ENCODE measurements around the gene DDIT4.
"Not testable (repeated sequence)": the region's sequence is repeated elsewhere in the genome, so short reads cannot be mapped to it uniquely, and the experiment has no call there.

The DDIT4 gene

GRCh38 chr10:72249176-72249862 lies 24.4 kb upstream of the DDIT4 start:
- not testable (repeated sequence) for DNase-seq (ENCODE audit: low read depth in 2 of 2)

- no peak for DNase-seq (ENCODE audit: low read depth in 2 of 2)
Observed at GRCh38 chr10:72250666-72251065, 23.1 kb upstream of the DDIT4 start.

- no peak for DNase-seq (ENCODE audit: low read depth in 2 of 2)
Observed at GRCh38 chr10:72251635-72252034, 22.1 kb upstream of the DDIT4 start.

GRCh38 chr10:72252972-72253371 lies 20.8 kb upstream of the DDIT4 start:
- DNase-seq (ENCODE audit: low read depth in 2 of 2), result no peak

GRCh38 chr10:72253578-72253977 lies 20.1 kb upstream of the DDIT4 start:
- DNase-seq (ENCODE audit: low read depth in 2 of 2), result no peak

GRCh38 chr10:72254813-72255568 lies 18.7 kb upstream of the DDIT4 start:
- no peak for DNase-seq (ENCODE audit: low read depth in 2 of 2)

GRCh38 chr10:72255977-72256729 lies 17.6 kb upstream of the DDIT4 start:
- DNase-seq (ENCODE audit: low read depth in 2 of 2), result no peak

- no peak for DNase-seq (ENCODE audit: low read depth in 2 of 2)
Observed at GRCh38 chr10:72257051-72257892, 16.5 kb upstream of the DDIT4 start.

GRCh38 chr10:72258617-72259016 lies 15.1 kb upstream of the DDIT4 start:
- no peak for DNase-seq (ENCODE audit: low read depth in 2 of 2)

- DNase-seq (ENCODE audit: low read depth in 2 of 2), result no peak
Observed at GRCh38 chr10:72259491-72260238, 14.1 kb upstream of the DDIT4 start.

GRCh38 chr10:72260239-72260975 lies 13.3 kb upstream of the DDIT4 start:
- DNase-seq (ENCODE audit: low read depth in 2 of 2), result peak; percentile 62 to 68

- DNase-seq (ENCODE audit: low read depth in 2 of 2), result no peak
Observed at GRCh38 chr10:72260976-72261783, 12.5 kb upstream of the DDIT4 start.

- no peak for DNase-seq (ENCODE audit: low read depth in 2 of 2)
Observed at GRCh38 chr10:72261784-72262404, 11.8 kb upstream of the DDIT4 start.

GRCh38 chr10:72263613-72264241 lies 10.0 kb upstream of the DDIT4 start:
- DNase-seq (ENCODE audit: low read depth in 2 of 2), result no peak

GRCh38 chr10:72264536-72264935 lies 9.2 kb upstream of the DDIT4 start:
- DNase-seq (ENCODE audit: low read depth in 2 of 2), result no peak

GRCh38 chr10:72265508-72265907 lies 8.2 kb upstream of the DDIT4 start:
- DNase-seq (ENCODE audit: low read depth in 2 of 2), result no peak

- DNase-seq (ENCODE audit: low read depth in 2 of 2), result no peak
Observed at GRCh38 chr10:72265990-72266865, 7.5 kb upstream of the DDIT4 start.

Data from stimulated activated CD8-positive, alpha-beta memory T cell treated with anti-CD3 and anti-CD28 coated beads, Interleukin-15, amount 100 ng/mL, for 4 hours (primary cell).